DMS 273 (cell line): Measurements from ENCODE around the gene ASTN2.

Source experiments
- DNase-seq: peaks from one replicate; lab custom pipeline; 2025; ENCODE audit not compliant: unreplicated experiment; lab: John Stamatoyannopoulos, UW

The ASTN2 gene

DNA sequence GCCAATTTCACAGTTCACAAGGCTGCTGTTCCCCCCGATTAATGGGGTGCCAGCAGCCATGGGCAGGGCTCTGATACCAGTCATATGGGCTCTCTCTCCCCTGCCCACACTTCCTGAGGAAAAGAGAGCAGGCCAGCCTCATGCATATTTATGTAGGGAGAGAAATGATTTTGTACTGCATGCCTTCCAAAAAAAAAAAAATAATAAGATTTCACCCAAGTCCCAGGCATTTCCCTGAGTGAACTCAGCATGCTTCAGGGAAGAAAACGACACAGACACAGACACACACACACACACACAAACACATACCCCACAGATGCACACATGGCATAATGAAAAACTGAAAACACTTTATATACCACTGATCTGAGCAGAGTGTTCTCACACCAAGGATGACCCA lies 232.8 kb downstream of the ASTN2 start:
- DNase-seq, result no peak

DNA sequence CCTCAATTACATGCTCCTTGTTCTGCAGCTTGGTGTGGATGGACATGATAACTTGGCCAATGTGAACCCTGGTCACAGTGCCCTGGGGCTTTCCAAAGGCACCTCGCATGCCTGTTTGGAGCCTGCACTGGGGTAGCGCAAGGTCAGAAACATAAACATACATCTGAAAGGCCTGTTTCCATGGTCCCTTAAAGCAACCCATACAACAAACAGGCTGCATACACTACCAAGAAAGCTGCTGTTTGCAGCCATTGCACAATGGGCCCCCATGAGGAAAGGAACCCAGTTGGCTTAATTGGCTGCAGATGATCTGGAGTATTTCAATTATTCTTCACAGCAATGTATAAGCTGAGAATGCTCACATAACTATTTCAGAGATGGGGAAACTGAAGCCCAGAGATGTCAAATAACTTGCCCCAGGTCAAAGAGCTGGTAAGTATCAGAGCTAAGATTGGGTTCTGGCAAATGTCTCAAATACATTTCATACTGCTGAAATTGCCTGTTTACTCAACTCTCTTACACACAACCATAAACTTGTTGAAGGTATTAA lies 233.9 kb downstream of the ASTN2 start:
- no peak for DNase-seq

DNA sequence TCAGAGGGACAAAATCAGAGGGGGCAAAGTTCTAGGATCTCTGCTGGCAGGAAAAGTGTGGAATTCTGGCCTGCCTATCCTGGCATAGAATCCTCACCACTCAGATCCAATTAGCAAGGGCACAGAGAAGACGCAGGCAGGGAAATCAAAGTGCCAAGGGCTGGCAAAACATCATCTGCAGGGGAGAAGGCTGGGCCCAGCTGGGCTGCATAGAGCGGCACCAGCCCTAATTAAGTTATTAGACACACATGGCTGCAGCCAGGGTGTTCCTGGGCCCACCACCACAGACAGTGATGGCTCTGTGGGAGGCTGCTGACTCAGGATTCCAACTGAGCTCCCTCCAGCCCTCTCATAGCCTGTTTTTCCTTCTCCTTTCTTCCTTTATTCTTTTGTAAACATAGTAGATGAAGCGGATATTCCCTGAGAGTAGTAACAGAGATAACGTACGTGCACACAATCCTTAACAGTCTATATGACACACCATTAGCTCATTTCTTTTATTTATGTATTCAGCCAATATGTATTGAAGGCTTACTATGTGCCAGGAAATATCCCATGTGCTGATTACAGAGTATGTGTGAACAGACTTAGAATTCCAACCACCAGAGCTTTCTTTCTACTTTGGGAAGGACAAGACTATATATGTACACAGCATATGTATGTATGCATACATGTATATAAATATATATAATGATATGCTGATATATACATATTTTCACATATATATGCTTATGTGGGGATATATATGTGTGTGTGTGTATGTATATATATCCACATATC lies 236.1 kb downstream of the ASTN2 start:
- peak; percentile 86 for DNase-seq

DNA sequence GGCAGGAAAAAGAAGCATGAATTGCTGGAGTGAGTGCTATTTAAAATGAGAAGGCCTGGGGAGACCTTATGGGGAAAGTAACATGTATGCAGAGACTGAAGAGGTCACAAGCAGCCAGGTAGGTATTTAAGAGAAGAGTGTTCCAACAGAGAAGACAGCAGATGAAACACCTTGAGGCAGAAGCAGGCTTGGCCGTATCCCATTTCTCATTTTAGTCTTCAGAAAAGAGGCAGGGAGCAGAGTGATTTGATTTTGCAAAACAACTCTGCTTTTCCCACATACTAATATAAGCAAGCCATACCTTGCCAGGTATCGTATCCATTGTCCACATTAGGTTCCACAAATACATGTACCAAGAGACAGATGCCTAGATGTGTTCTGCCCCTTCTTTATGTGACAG lies 244.3 kb downstream of the ASTN2 start:
- DNase-seq, result no peak

DNA sequence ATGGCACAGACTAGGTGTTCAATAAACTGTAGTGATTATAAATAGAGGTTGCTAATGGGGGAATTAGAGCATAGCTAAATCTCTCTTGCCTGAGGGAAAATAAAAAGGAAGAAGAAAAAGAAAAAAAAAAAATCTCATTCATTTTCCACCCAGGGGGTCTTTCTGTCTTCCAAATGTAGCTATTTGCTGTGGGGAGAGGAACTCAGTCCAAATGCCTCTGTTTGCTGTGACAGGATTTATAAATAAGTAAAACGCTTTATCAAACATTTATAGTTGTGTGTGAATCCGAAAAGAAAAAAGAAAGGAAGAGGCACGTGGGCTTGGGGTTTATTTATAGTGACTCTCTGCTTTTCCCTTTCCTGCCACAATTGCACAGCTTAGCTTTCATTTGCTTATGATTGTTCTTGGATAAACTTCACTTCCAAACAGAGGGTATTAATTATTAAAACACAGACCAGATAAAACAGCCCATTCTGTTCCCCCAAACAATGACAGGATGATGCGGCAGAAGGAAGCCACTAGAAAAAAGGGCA lies 245.7 kb downstream of the ASTN2 start:
- DNase-seq, result no peak

DNA sequence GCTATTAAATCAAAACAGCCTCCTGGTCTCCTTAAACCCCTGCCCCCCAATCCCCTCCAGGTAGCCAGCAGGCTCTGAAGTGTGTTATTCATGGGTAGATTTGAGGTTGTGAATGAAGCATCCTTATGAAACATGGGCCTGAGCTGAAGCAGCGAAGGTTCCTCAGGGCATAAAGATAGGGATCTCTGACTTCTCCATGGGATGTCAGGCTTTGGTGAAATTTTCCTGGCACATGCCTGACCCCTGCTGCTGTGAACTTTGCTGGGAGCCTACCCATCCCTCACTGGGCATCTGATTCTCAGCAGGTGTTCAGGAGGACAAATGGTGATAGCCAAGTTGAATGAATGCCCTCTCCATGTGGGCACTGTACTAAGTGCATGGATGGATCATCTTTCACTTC lies 250.3 kb downstream of the ASTN2 start:
- DNase-seq, result no peak

DNA sequence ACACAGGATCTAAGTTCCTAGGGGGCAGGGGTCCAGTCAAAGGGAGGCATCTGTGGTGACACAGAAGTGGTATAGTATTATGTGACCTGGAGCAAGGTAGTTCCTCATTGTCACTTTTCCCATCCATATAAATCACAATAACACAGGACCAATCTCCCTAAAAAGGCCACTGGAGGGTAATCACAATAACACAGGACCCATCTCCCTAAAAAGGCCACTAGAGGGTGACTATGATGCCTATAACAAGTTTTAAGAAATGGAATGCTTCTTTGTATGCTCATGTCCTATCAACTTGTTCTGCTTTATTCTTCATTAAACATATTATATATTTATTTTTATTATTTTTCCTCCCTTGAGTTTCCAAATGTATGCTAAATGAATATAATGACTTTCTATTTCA lies 254.6 kb downstream of the ASTN2 start:
- DNase-seq, result peak; percentile 38

DNA sequence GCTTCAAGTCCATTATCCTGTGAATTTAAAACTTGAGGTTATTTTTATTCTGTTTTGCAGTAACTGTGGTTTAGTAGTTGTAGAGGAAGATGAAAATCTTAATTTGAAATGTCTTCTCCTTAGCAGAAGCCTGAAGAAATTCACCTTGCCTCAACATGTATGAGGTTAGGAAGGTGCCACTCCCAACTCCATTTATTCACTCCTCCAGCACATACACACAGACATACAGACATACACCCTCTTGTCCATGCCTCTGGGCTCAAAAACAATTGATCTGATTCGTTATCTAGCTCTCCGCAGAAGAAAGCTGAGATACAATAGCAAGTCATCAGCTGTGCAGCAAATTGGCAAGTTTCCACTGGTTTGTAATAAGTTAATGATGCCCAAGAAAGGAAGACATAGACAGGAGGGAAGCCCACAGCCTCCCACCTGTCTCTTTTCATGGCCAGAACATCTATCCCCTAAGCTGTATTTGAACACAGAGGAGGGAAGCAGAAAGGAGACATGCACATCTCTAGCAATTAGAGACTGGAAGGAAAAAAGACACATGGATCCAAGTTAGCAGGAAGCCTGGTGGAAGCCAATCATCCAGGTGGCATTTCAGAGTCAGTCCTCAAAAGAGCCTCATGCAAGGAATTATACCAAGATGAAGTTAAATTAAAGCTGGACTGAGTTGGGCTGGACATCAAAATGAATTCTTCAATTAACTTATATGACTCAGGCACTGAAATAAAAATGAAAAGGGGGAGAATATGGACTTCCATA lies 257.9 kb downstream of the ASTN2 start:
- peak; percentile 39 for DNase-seq

DNA sequence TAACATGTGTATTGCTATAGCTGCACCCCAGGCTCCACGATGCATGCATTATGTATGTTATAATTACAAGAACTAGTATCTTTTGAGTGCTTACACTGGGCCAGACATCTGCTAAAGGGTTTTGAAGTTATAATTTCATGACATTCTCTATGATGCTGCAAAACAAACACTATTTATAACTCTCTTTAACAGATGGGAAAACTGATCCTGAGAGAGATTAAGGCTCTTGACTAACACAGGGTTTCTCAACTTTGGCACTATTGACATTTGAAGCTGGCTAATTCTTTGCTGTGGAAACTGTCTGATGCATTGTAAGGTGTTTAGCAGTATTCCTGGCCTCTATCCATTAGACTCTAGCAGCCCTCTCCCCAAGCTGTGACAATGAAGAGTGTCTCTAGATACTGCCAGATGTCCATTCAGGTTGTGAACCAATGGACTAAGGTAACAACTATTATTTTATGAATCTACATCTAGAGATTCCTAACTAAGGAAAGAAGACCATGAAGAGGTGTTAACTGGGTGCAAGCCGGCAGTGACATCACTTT lies 258.6 kb downstream of the ASTN2 start:
- peak; percentile 50 for DNase-seq

DNA sequence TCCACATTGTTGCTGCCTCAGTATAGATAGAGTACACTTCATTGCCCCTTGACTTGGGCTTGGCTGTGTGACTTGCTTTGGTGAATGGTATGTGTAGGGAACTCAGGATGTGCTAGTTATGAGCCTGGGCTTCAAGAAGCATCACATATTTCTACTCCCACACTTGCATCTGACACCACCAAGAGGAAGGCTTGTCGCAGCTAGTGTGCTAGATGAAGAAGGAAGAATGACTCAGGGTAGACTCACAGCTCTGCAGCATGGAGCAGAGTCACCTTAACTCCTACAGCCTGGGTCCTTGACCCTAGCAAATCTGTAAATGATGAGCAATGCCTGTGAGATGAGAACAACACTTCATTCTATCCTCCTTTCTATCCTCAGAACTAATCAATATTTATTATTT lies 261.8 kb downstream of the ASTN2 start:
- no peak for DNase-seq

DNA sequence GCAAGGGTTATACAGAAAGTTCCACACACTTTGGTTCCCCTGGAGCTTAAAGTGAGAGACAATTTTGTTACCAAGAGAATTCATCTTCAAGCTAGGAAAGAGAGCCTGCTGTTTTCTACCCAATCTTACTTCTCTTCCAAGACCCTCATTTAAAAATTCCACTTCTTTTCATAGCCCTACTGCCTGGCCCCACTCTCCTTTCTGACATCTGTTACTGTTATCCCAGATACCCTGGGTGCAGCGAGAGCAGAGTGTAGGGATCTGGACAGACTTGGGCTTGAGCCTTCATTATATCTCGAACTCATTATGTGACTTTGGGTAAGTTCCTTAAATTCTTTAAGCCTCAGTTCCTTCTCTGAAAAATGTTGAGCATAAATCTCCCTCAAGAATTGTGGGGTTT lies 263.1 kb downstream of the ASTN2 start:
- no peak for DNase-seq

DNA sequence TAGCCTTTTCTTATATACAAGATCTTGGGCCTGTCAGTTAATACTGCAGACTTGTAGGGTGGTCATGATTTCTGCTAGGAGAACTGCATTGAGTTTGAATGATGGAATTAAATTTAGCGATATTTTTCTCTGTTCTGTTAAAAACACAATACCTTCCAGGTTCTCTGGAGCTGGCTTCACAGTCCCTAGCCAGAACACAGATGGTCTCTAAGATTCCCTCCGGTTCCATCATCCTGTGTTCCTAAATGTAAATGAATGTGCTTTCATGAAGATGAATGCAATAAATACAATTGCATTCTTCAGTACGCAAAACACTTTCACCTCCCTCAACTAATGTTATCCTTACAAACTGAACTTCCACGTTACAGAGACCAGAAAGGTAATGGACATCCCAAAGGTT lies 264.9 kb downstream of the ASTN2 start:
- DNase-seq, result no peak

DNA sequence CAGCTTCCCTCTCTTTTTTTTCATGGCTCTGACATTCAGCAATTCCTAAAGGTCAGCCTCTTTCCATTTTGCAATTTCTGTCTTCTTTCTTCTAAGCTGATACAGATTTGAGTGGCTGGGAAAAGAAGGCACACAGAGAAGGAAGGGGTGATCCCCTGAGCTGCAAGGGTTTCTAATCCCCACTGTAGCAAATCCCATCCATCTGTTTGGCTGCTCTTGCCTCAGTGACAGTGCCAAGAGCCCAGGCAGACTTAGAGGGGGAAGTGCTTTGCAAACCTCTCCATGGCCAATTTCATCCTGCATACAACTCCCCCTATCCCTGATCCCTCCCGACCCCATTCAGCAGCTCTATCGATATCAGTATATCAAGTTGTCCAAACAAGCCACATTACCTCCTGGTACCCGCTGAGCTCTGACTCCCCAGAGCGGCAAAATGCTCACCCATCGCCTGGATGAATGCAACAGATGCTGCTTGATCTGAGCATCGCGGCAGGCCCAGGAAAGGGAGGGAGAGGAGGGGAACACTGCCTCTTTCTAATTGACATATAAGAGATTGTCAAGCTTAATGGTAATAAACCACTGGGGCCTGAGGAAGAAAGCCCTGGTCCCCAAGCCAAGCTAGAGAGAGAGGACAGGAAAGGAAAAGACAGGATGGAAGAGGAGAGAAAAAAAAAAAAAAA lies 268.9 kb downstream of the ASTN2 start:
- DNase-seq, result peak; percentile 44

DNA sequence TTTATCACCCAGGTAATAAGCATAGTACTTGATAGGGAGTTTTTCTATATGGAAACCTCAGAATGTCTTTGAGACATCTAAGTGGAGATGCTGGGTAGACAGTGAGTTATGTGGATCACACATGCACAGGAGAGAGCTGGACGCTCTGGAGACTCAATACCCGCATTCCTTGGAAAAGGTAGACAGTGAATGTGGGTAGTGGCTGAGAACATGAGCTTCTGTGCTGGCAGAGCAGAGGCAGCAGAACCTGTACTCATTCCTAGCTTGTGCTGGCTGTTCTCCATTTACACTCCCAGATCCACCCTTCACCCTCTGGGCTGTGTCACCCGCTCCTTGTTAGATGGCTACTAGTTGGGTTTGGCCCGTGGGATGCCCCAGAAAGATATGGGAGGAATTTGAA lies 269.8 kb downstream of the ASTN2 start:
- DNase-seq, result no peak

DNA sequence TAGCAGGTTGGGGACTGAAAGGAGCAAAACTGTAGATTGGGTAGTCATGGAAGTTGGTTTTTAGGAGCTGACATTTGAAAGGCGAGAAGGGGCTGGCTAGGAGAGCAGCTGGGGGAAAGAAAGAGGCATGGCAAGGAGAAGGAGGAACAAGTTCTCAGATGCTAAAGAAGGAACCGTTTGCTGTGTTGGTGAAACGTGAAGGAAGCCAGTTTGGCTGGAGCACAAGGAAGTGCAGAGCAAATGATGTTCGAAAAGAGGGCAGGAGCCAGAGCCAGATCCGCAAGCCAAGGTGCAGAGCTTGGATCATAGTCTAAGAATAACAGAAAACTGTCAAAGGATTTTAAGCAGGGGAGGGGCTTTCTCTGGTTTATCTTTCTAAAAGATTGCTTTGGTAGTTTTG lies 276.6 kb downstream of the ASTN2 start:
- no peak for DNase-seq

DNA sequence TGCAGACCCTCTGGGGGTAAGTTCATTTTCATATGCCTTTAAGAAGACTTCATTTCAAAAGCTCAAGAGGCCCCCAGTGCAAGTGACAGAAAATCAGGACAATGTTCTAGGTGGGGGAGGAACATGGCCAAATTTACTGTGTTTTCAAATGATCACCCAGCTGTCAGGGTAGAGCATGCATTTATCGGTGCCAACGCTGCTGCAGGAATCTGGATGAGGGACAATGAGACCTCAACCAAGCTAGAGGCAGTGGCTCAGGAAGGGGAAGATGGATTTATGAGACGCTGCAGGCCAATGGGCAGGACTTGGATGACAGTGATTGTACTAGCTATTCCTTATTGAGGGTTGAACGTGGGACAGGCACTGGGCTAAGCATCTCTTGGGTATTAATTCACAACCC lies 278.4 kb downstream of the ASTN2 start:
- DNase-seq, result peak; percentile 10

DNA sequence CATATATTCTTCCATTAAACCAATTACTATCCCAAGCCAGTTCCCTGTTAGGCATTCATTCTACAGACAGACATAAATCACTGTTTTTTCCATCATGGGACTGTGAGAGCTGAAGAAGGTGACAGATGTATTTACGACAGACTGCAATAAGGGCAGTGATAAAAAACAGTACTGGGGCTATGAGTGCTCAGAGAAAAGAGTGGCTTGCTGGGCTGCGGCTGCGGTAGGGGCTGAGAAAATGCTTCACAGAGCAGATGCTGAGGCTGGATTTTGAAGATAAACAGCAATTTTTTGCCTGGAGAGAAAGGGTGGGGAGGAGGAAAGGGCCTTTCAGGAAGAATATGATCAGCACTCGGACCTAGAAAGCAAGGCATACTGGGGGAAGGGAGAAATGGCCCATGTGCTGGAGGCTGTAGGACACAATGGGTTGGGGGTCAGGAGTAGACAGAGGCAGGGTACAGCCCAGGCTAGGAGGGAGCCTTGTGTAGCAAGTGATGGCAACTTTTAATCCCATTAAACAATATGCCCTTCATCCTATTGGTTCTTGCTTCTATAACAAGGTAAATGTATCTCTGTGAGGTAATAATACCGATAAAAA lies 279.3 kb downstream of the ASTN2 start:
- DNase-seq, result peak; percentile 35

DNA sequence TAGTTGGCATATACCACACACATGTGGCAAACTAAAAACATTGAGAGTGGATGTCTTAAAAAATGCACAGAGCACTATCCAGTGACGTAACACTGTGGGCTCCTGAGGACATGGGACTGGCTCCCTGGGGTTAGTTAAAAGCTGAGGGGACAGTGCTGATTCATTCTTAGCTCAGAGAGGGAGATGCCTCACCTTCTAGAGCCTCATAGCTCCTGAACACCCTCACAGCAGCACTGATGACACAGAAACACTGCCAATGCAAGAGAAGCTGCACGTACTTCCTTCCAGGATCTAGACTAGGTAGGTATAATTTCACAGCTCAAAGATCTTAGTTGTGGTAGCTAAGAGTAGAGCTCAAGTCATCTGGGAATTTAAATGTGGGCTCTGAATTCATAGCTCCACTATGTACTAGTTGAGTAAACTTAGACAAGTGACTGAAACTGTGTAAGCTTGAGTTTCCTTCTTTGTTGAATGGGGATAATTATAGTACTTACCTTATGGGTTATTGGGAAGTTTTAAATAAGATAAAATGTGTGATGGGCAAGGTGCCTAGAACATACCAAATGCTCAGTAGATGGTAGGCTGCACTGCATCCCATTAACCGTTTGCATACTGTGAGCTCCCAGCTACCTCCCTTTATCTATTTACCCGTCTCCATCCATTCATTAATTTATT lies 279.9 kb downstream of the ASTN2 start:
- DNase-seq, result no peak

DNA sequence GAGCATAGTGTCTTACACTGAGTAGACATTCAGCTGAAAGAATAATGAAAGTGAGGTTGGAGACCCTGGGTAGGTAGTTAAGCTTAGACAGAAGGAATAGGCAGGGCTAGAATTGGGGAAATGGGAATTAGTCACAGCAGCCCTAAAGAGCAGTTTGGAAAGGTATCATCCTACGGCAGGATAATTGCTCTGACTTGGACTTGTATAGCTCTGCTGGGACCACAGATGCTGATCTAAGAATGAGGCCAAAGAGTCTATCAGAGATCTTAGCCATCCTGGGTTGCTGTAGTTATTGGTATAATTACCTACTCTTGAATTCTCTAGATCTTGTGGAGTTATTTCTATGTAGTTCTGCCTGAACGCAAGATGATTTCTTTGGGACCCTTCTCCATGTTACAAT lies 288.0 kb downstream of the ASTN2 start:
- DNase-seq, result peak; percentile 4

DNA sequence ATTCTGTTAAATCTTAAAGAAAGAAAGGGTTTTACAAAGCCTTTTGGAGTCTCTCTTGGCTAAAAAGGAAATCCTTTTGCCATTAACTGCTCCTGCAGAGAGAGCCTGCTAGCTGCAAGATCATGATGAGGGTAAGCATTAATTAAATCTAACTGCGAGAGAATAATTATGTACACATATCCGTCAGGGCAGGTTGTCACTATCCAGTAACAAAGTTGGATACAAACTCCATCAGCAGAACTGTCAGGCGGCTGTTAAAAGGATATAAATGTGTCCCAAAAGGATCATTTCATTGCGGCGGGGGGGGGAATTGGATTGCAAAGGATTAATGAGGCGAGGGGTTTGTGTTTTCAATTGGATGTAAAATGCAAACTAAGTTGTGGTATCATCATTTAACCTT lies 289.3 kb downstream of the ASTN2 start:
- peak; percentile 5 for DNase-seq
